NCI-H187 (cell line): ENCODE measurements around the gene SP100.
"Not testable (repeated sequence)": the region's sequence is repeated elsewhere in the genome, so short reads cannot be mapped to it uniquely, and the experiment has no call there.

ENCODE experiments used
- DNase-seq, 2 experiments: peaks; one replicate each; lab custom pipeline; 2025; lab: John Stamatoyannopoulos, UW

The SP100 gene

GRCh38 chr2:230419181-230419580 lies 3.2 kb downstream of the SP100 start:
- no peak for DNase-seq

- DNase-seq: no peak
These were observed 6.1 kb downstream of the SP100 start for GRCh38 chr2:230422149-230422548.

- no peak for DNase-seq
These were observed 8.0 kb downstream of the SP100 start for GRCh38 chr2:230423851-230424458.

GRCh38 chr2:230425377-230425776 lies 9.4 kb downstream of the SP100 start:
- DNase-seq: no peak

- DNase-seq: no peak
These were observed 13.5 kb downstream of the SP100 start for GRCh38 chr2:230429513-230429912.

GRCh38 chr2:230430957-230431910 lies 15.2 kb downstream of the SP100 start:
- DNase-seq: no peak

- no peak for DNase-seq
These were observed 18.8 kb downstream of the SP100 start for GRCh38 chr2:230434677-230435324.

GRCh38 chr2:230435431-230435830 lies 19.4 kb downstream of the SP100 start:
- DNase-seq: no peak

- not testable (repeated sequence) for DNase-seq
These were observed 23.1 kb downstream of the SP100 start for GRCh38 chr2:230439121-230439520.

- no peak for DNase-seq
These were observed 23.6 kb downstream of the SP100 start for GRCh38 chr2:230439590-230439989.

- no peak for DNase-seq
These were observed 25.4 kb downstream of the SP100 start for GRCh38 chr2:230441227-230441897.

- no peak for DNase-seq
These were observed 27.5 kb downstream of the SP100 start for GRCh38 chr2:230443541-230443940.

GRCh38 chr2:230444832-230445231 lies 28.8 kb downstream of the SP100 start:
- no peak for DNase-seq

GRCh38 chr2:230447036-230447435 lies 31.0 kb downstream of the SP100 start:
- DNase-seq: no peak

GRCh38 chr2:230447455-230448451 lies 31.8 kb downstream of the SP100 start:
- no peak for DNase-seq

- no peak for DNase-seq
These were observed 34.0 kb downstream of the SP100 start for GRCh38 chr2:230449901-230450467.

- DNase-seq: no peak
These were observed 37.0 kb downstream of the SP100 start for GRCh38 chr2:230453006-230453405.

- DNase-seq: no peak
These were observed 39.1 kb downstream of the SP100 start for GRCh38 chr2:230455005-230455684.

GRCh38 chr2:230457073-230457768 lies 41.2 kb downstream of the SP100 start:
- DNase-seq: no peak
